Skin of body (tissue), 2 donors: Measurements from ENCODE around the gene DLG1. TPM values are rescaled to one million over a fixed set of nuclear protein-coding genes. Genes with fewer than 3 reads are reported as not detected.

Experiments
- DNase-seq: peaks from one replicate; lab custom pipeline; 2025; lab: John Stamatoyannopoulos, UW
- total RNA-seq: library from RNA; depleted of rRNA; stranded (reverse); fragments of >200 nt; gene quantifications from one replicate; pipeline ENCODE4 v1.2.3, GENCODE V29; 2014

The DLG1 gene
- total RNA-seq, 1 donor from 2014 or later = 119 TPM

DNA sequence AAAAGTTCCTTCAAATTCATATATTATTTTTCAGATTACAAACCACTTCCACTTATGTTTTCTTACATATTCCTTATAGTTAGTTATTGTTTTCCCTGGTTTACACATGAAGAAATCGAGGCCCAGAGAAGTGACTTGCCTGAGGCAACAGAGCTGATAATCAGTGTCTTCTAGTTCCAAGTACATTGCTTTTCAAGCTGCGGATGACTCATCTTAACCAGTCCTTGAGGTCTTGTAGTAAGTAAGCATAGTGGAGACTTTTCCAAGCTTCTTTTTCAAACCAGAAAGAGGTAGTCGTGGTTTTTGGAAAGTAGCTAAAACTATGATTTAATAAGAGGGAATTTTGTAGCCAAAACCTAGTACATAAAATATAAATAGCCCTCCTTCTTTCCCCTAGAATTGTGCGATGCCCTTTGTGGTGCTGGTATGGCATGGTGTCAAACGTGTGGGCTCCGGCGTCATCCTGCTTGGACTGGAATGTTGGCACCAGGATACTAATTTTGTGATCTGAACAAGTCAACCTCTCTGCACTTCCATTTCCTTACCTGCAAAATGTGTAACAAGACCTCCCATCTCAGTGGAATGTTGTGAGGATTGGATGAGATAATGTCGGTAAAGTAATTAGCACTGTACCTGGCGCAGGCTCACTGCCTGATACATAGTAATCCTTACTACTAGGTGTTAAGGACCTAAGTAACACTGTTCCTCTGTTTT, 19.0 kb upstream of the DLG1 start:
- DNase-seq = no peak

DNA sequence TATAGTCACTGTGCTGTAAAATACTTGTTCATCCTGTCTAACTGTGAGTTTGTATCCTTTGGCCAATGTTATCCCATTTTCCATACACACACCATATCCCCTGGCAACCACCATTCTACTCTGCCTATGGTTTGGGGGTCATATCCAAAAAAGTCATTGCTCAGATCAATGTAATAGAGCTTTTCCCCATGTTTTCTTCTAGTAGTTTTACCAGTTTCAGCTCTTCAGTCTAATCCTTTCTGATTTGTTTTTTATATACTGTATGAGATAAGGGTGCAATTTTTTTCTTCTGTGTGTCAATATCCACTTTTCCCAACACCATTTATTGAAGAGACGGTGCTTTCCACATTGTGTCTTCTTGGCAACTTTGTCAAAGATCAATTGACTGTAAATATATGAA, 14.0 kb upstream of the DLG1 start:
- DNase-seq = no peak

DNA sequence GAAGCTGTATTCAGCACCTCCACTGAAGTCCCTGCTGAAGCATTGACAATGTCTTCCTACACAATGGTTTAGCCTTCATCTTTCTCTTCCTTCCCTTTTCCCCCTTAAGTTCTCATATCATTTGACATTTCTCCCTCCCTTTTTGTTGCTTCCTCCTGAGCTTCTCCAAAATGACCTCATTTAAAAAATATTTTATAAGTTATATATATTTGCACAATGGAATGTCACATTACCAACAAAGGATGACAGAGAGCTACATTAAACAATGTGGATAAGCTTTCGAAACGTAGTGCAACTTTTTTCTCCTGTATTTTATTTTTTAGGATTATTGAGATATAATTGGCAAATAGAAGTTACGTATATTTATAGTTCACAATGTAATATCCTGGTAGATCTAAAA, 13.2 kb upstream of the DLG1 start:
- no peak for DNase-seq

DNA sequence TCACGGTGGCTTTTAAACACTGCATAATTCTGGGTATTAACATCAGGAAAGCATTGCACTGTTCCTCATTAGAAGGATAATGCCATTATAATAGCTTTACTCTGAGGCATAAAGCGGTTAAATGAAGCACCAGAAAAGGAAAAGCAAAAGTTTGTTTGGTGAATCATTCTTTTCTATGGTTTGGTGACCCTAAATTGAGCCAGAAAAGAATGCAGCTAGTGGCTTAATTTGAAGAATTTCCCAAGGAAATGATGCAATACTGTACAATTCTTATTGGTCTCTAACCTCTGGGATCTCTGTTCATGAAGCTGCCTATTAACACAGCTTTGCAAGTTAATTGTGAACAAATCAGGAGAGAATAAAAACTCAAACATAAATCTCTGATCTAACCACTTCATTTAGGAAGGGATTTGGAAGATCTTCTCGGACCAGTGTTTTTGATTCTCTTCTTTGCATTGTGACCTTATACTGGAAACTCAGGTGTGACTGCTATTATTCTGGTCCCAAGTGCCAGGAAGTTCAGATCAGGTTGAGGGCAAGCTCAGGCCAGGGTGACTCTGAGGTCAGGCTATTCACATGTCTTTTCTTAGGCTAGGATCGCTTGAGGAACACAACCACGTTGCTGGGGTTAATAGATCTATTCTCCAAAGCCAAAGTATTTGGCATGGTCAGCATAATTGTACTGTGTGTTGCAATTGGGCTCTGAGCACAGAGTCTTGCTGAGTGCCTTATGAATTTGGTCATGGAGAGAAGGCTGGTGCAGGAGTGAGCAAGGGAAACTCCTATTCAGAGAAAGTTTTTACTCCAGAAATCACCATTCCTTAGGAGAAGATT, 11.3 kb upstream of the DLG1 start:
- DNase-seq = peak; percentile 47

DNA sequence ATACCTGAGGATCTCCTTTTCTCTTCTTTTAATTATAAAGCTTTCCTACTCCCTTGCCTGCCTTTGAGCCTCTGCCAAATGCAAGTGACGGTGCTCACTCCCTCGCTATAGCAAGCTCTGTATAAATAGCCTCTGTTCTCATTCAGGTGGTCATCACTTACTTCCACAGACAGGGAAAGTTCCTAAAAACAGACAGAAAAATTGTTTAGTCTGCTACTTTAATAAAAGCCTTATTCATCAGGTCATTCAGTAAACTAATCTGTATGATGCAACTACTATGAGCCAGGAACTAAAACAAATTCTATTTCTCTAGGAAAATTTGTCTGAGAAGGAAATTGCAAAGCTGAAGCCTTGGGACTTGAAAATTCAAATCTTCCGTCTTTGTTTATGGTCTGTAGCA, 10.2 kb upstream of the DLG1 start:
- no peak for DNase-seq

DNA sequence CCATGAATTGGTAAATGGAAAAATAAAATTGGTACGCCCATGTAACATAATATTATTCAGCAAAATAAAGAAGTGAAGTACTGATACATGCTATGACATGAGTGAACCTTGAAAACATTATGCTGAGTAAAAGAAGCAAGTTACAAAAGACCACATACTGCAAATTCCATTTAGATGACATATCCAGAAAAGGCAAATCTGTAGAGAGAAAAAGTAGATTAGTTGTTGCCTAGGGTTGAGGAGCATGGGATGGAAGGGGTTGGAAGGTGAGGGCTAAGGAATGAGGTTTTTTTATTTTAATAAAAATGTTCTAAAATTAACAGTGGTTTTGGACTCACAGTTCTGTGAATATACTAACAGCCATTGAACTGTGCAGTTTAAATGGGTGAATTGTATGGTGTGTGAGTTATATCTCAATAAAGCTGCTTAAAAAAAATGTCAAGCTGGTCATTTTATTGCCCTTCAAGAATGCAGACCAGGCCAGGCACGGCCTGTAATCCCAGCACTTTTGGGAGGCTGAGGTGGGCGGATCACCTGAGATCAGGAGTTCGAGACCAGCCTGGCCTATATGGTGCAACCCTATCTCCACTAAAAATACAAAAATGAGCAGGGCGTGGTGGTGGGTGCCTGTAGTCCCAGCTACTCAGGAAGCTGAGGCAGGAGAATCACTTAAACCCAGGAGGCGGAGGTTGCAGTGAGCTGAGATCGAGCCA, 8.1 kb upstream of the DLG1 start:
- DNase-seq = no peak

DNA sequence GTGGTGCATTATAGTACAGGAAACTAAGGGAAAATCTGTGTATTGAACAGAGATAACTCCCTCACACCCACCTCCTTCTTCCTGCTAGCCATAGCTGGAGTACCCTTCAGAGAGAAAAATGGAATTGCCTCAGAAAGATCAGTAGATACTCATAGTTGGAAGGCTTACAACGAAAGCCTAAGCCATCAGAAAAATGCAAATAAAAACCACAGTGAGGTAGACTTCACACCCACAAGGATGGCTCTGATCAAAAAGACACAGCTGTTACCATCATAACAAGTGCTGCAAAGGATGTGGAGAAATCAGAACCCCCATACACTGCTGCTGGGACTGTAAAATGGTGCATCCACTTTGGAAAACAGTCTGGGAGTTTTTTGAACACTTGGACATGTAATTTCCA, 7.4 kb upstream of the DLG1 start:
- no peak for DNase-seq

DNA sequence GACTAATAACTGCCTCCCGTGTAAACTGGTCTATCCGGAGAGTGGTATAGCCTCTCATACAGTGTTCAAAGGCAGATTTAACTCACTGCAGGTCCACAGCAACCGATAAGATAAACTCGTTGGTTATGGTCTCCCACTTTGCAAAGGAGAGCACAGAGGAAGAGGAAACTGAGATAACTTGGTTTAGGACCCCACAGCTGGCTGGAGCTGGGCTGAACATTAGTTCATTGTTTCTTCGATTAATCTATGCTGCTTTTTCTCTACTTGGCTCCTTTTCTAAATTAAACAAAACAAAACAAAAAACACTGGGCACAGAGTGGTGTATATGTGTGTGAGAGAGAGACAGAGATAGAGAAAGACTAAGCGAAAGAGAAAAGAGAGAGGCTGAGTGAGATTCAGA, 5.0 kb upstream of the DLG1 start:
- no peak for DNase-seq

DNA sequence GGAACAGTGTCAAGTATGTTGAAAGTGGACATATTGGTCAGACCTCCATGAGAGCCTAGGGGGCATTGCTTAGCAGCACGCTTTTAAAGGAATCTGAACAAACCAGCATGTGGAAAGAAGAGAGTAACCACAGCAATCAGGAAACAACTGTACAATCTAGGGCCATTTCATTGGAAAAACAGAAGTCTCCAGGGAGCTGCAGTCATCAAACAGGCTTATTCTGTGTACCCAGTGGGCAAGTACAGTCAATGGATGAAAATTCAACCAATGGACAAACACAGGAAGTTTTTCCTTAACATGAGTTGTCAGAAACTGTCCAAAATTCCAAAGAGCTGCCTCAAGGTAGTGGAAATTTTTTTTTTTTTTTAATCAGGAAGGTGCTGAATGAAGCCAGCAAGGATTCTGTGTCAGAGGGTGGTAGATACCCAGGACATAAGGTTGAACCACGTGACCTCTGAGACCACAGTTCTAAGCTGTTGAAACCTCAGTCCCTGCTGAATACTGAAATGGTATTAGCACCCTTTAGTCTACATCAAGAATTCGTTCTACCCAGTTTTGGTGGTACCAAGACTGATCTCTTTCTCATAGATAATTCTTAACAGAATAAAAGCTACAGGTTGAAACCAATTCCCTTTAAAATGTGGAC, 4.4 kb upstream of the DLG1 start:
- DNase-seq = no peak

DNA sequence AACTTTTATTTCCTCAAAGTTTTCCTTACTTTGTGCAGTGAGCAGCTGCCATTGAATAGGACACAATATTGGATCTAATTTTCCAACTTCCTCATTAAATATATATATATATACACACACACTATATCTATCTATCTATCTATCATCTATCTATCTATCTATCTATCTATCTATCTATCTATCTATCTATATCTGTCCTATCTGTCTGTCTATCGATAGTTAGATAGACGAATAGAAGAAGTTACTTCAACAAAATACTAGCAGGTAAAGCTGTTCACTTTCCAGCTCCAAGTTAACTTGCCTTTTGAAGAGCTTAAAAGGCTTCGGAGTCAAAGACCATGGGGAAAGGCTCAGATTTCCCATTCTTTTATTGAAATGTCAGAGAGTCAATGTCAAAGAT, 3.6 kb upstream of the DLG1 start:
- no peak for DNase-seq

DNA sequence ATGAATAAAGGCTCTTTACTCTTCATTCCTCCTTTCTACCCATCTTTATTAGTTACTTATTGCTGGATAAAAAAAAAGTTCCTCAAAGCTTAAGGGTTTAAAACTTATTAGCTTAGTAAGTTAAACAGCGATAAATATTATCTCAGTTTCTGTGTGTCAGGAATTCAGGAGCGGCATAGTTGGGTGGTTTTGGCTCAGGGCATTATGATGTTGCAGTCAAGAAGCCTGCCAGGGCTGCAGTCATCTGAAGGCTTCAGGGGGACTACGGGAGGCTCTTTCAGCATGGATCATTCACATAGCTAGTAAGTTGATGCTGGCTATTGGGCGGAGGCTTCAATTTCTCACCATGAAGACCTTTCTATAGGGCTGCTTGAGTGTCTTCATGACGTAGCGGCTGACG, 1.9 kb upstream of the DLG1 start:
- no peak for DNase-seq

DNA sequence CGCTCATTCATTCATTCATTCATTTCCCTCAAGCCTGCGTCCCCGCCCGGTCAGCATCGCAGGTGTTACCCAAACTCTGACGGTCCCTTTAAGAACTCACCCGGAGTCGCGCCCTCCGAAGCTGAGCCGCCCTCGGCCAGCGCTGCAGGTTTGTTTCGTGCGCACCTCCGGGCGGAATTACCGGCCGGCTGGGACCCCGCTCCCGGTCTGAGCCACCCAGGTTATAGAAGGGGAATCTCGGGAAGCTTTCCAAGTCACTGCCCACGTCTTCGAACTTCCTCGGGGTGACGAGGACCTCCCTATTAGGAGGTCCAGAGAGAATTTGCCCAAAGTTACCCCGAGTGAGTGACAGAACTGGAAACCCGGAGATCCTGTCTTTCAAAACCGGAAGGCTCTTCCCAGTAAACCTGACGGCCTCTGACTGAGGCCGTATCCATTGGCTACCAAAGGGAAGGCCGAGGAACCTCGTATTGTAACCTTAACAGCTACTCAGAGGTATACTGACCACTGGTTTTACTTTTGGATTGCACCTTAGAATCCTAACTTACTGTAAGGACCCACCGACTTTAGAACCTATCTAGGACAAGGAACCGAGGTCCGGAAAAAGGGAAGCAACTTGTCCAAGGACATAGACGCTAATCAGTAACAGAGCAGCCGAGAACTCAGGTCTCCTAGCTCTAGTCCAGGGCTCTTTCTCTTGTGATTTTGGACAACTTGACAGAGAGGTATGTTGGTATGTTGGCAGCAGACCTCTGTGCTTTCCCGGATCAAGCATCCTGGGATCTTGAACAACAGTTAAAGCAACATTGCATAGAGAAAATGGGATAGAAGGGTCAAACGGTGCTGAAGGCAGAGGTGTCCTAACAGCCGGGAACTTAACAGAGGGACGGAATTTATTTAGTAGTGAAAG, 788 bp upstream of the DLG1 start:
- DNase-seq = no peak

DNA sequence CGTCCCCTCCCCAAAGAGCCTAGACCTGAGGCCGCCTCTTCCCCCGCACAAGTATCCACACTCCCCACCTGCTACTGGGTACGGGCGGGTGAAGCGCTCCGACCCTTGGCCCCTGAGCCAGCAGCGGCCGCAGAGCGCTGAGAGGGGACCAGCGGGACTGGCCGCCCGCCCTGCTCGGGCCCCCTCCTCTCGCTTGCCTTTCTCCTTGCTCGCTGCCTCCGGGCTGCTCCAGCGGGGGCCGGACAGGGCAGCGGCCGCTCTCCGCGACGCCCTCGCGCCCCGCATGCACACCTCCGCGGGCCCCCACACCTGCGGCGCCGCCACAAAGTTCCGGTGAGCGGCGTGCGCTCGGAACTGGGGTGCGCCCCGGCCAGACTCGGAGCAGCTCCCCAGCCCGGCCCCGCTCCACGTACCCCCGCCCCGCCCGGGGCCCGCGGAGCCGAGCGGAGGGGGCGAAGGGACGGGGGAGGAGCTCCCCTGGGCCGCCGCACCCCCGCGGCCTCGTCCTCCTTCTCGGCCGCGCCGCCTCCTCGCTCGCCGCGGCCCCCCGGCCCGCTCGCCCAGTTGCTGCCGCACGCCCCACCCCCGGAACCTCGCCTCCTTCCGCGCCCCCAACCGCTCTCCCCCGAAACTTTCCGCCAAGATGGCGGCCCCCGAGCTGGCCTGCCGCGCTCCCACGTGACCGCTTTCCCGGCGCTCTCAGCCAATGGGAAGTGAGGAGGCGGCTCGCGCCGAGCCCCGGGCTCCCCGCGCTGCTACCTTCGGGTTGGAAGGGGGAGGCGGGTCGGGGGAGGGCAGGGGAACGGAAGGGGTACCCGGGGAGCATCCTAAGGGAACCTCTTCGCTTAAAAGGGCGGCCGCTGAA, 704 bp downstream of the DLG1 start:
- peak; percentile 88 for DNase-seq

DNA sequence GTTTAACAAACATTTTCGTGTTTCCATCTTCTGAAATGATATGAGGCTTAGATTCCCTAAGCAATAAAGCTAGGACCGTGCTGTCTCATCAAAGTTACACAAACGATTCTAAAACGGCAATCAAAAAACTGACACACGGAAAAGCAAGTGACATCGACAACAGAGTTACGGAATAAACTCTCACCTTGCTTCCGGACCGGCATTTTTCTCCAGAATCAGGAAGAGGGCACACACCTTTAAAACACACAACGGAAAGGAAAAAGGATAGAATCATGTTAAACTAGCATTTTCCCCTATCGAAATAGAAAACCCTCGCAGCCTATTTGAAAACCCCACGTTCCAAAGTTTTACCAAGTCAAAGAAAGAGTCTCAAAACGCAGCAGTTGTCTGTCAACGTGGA, 1.4 kb downstream of the DLG1 start:
- DNase-seq = no peak

DNA sequence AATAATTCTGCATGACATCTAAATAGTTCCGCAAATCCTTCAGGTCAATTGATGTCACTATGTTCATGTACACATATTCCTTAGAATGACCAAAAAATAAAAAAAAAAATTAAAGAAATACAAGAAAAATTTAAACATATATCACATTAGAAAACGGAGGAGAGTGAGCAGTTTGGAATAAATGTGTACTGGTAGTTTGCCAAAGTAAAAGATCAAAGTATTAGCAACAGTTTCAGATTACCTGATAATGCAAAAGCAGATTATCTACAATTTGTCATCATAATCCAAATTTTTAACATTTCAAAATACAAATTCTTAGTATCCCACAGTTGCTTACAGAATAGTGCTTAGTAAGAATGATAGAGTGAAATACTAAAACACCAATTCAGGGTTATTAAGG, 1.9 kb downstream of the DLG1 start:
- no peak for DNase-seq

DNA sequence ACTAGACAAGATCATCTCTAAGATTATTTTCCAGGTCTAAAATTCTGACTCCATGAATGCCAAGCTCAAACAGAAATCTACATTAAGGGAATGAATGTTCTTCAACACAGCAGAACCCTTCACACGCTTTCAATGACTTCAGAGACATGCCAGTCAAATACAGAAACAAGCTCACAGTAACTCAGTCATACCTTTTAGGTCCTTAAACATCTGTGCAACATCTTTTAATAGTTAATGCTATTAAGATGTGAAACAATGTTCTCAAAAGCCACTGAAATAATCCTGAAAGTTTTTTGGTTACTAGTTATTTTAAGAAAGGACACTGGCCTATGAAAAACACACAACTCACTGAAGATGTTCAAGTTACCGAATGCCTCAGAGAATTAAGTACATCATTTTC, 2.5 kb downstream of the DLG1 start:
- DNase-seq = no peak

DNA sequence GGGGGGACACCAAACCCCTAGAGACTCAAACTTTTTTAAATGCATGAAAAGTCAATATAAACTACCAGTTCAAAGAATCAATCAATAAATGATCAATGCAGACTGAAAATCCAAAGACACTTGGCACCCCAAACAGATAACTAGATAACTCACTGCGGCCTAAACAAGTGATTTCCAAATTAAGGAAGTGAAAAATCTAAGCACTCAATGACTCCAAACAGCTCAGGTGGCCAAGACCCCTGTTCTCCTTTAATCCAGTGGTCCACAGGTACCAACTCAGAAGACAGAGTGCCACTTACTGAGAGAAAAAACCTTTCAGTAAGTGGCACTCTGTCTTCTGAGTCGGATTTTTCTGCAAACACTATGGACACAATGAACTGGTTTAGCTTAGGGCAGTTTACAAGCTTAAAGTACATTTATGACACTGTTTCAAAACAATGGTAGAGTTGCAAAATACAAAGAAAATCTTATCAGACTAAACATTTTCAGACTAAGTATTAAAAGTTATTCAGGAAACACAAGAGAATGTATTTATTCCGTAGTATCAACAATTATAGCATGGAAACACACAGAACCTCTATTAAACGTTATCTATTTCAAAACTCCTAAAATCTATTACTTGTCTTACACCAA, 4.7 kb downstream of the DLG1 start:
- DNase-seq = no peak

DNA sequence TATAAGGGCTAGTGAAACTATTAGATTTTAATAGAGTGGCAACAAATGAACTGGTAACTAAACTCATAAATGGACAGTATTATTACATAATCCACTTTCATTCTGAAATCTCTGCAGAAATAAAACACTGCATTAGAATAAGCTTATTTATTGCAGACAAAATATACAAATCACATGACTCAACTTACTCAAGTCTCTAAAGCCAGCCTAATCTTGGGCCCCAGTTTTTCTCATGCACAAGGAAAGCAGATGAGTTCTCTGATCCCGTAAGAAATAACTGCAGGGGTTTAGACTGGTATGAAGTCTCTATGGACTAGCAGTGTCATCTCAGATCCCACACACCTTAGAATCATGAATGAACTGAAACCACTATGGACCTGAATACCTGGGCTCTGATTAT, 5.8 kb downstream of the DLG1 start:
- no peak for DNase-seq

DNA sequence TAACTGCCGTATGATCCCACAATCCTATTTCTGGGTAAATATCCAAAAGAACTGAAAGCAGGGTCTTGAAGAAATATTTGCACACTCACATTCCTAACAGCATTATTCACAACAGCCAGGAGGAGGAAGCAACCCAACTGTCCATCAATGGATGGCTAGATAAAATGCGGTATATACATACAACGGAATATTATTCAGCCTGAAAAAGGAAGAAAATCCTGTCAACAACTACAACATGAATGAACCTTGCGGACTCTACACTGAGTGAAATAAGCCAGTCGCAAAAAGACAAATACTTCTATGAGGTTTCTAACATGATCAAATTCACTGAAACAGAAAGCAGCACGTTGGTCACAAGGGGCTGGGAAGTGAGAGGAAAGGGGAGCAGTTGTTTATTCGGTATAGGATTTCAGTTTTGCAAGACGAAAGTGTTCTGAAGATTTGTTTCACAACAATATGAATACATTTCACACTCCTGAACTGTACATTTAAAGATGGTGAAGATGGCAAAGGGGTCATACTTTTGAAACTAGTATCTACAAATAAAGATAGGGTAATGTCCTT, 6.2 kb downstream of the DLG1 start:
- no peak for DNase-seq
